Stimulated activated CD8-positive, alpha-beta memory T cell treated with anti-CD3 and anti-CD28 coated beads, Interleukin-7, amount 100 ng/mL, for 4 hours (primary cell): ENCODE measurements around the gene TRIM33.
"Not testable (repeated sequence)": the region's sequence is repeated elsewhere in the genome, so short reads cannot be mapped to it uniquely, and the experiment has no call there.

Experiments
- DNase-seq, 2 donors: peaks; one replicate each; pipeline ENCODE4 v3.0.0-alpha.2; 2020; ENCODE audit warnings: low read depth in 2 of 2

TRIM33 gene

GRCh38 chr1:114467491-114467890 is 43.5 kb downstream of the TRIM33 start:
- DNase-seq: no peak

GRCh38 chr1:114466334-114467014 is 44.5 kb downstream of the TRIM33 start:
- no peak for DNase-seq

- no peak for DNase-seq
These were observed 48.0 kb downstream of the TRIM33 start for GRCh38 chr1:114462963-114463362.

- DNase-seq: no peak
These were observed 48.7 kb downstream of the TRIM33 start for GRCh38 chr1:114462341-114462740.

- no peak for DNase-seq
These were observed 52.7 kb downstream of the TRIM33 start for GRCh38 chr1:114458237-114458777.

GRCh38 chr1:114457675-114458236 is 53.2 kb downstream of the TRIM33 start:
- no peak for DNase-seq

GRCh38 chr1:114456586-114456985 is 54.4 kb downstream of the TRIM33 start:
- no peak for DNase-seq

- DNase-seq: no peak
These were observed 55.8 kb downstream of the TRIM33 start for GRCh38 chr1:114455102-114455785.

- DNase-seq: no peak
These were observed 56.5 kb downstream of the TRIM33 start for GRCh38 chr1:114454539-114454938.

GRCh38 chr1:114453361-114453784 is 57.6 kb downstream of the TRIM33 start:
- DNase-seq: no peak

- DNase-seq: no peak
These were observed 62.5 kb downstream of the TRIM33 start for GRCh38 chr1:114448370-114449036.

- DNase-seq: no peak
These were observed 64.8 kb downstream of the TRIM33 start for GRCh38 chr1:114446198-114446597.

GRCh38 chr1:114443226-114443625 is 67.8 kb downstream of the TRIM33 start:
- not testable (repeated sequence) for DNase-seq

- no peak for DNase-seq
These were observed 69.7 kb downstream of the TRIM33 start for GRCh38 chr1:114441332-114441731.

- no peak for DNase-seq
These were observed 71.6 kb downstream of the TRIM33 start for GRCh38 chr1:114439369-114439768.

GRCh38 chr1:114437812-114438211 is 73.2 kb downstream of the TRIM33 start:
- no peak for DNase-seq

GRCh38 chr1:114436799-114437198 is 74.2 kb downstream of the TRIM33 start:
- DNase-seq: no peak

- no peak for DNase-seq
These were observed 75.8 kb downstream of the TRIM33 start for GRCh38 chr1:114435088-114435715.

GRCh38 chr1:114431026-114431425 is 80.0 kb downstream of the TRIM33 start:
- no peak for DNase-seq

- no peak for DNase-seq
These were observed 82.8 kb downstream of the TRIM33 start for GRCh38 chr1:114428083-114428754.

- no peak for DNase-seq
These were observed 83.4 kb downstream of the TRIM33 start for GRCh38 chr1:114427612-114428011.
